ENCODE data around the gene MAGEA11.
"Not testable (repeated sequence)": the region's sequence is repeated elsewhere in the genome, so short reads cannot be mapped to it uniquely, and the experiment has no call there.

GRCh38 chrX:149742269-149742668 lies 30.4 kb downstream of the MAGEA11 start:
- not testable (repeated sequence) for TF ChIP-seq CTCF (IDR thresholded peaks at IDR 0.05; ENCODE audit: control extremely low read depth in 1 of 3, insufficient read depth in 1 of 3, low read depth in 1 of 3, low read length in 3 of 3); POLR2A (IDR thresholded peaks at IDR 0.05; ENCODE audit: control extremely low read depth in 1 of 2, low read depth in 2 of 2, low read length in 2 of 2); HDAC2 (IDR thresholded peaks at IDR 0.05; ENCODE audit: borderline replicate concordance in 1 of 2, low read depth in 2 of 2, low read length in 2 of 2); RNF2 (IDR thresholded peaks at IDR 0.05; ENCODE audit: borderline replicate concordance, low read depth, low read length, missing control alignments, poor library complexity, severe bottlenecking); TBP (IDR thresholded peaks at IDR 0.05; ENCODE audit: low read depth, low read length)
